ENCODE data around the gene HIP1. TPM values are rescaled to one million over a fixed set of nuclear protein-coding genes. Genes with fewer than 3 reads are reported as not detected.

HIP1 gene
- total and polyA plus RNA-seq, 2 of the 13 experiments (the other 11 are each of a cell fraction or from before 2014, with no cell fraction given): 4.5 to 6.2 TPM

- no peaks in the 10 kb centered on the region for H3K79me2 ChIP-seq (ENCODE audit: insufficient read depth, low read length)
- ATAC-seq (no peak), DNase-seq (ENCODE audit: low spot score) (no peak), FAIRE-seq (no peak)
- H3K9ac ChIP-seq (ENCODE audit: insufficient read depth, low read depth, low read length): no peak overlapping the region
- peaks cover 0 to 2% of the 10 kb centered on the region in 2 experiments; a peak in 1 of 5 replicates for H3K36me3 ChIP-seq (replicated peaks in 1 of 2; ENCODE audit: control insufficient read depth in 1 of 2, insufficient read depth in 2 of 2, low read length in 2 of 2)
- H3K27me3 ChIP-seq (ENCODE audit: control insufficient read depth in 1 of 2, insufficient read depth in 2 of 2, low read length in 2 of 2): no peaks in the 10 kb centered on the region
- CTCF ChIA-PET (ENCODE audit: low intra/inter-chr PET ratio, low total read pairs): no interaction called here
- BruUV-seq (replicated peaks): no TSS peak
- H4K20me1 ChIP-seq (ENCODE audit: insufficient read depth, low read length): no peaks in the 10 kb centered on the region
- intact Hi-C loops (cut with micrococcal nuclease; ENCODE audit: unreplicated experiment) (no loop called here), in situ Hi-C loops (cut with HindIII; ENCODE audit: extremely low pct_ligation_motif_present, low pct_unique_long_range_greater_than_20kb) (no loop called here)
- no peak overlapping the region for H2AFZ ChIP-seq (ENCODE audit: low read length)
- peaks cover 10% of the 10 kb centered on the region; the same call in 1 of the 2 replicates for H3K4me1 ChIP-seq (ENCODE audit: insufficient read depth, low read length)
- 88% methylated on average over 13 of the region's 13 CpGs for WGBS (ENCODE audit: low lambda C conversion rate)
- no peak overlapping the region for H3K27ac ChIP-seq (ENCODE audit: extremely low read length, insufficient read depth, low read length)
- POLR2A ChIA-PET: no interaction called here
- no peak overlapping the region for H3K4me3 ChIP-seq (replicated peaks in 1 of 3; ENCODE audit: insufficient read depth in 1 of 3, low read depth in 2 of 3, low read length in 3 of 3)
- H3K4me2 ChIP-seq (ENCODE audit: low read depth, low read length): no peak overlapping the region
- TF ChIP-seq THAP11 (CRISPR knock-in tag; IDR thresholded peaks at IDR 0.05) (no peak), FOXJ3 (CRISPR knock-in tag; IDR thresholded peaks at IDR 0.05; ENCODE audit: borderline replicate concordance) (no peak), ZNF383 (CRISPR knock-in tag; IDR thresholded peaks at IDR 0.05; ENCODE audit: borderline replicate concordance) (no peak), MIER2 (CRISPR knock-in tag; IDR thresholded peaks at IDR 0.05) (no peak), ZKSCAN8 (CRISPR knock-in tag; IDR thresholded peaks at IDR 0.05; ENCODE audit: borderline replicate concordance) (no peak), SMAD3 (CRISPR knock-in tag; IDR thresholded peaks at IDR 0.05) (no peak), CREB1 (IDR thresholded peaks at IDR 0.05) (no peak), CREB1 (CRISPR knock-in tag; IDR thresholded peaks at IDR 0.05) (no peak), ZNF280D (CRISPR knock-in tag; IDR thresholded peaks at IDR 0.05) (no peak), ZNF556 (CRISPR knock-in tag; IDR thresholded peaks at IDR 0.05; ENCODE audit: borderline replicate concordance) (no peak), ZNF616 (CRISPR knock-in tag; IDR thresholded peaks at IDR 0.05; ENCODE audit: low read depth) (no peak), PAX8 (CRISPR knock-in tag; IDR thresholded peaks at IDR 0.05; ENCODE audit: borderline replicate concordance) (no peak), ZFP90 (CRISPR knock-in tag; IDR thresholded peaks at IDR 0.05; ENCODE audit: borderline replicate concordance) (no peak), NFE2L1 (CRISPR knock-in tag; IDR thresholded peaks at IDR 0.05; ENCODE audit: borderline replicate concordance) (no peak), U2AF2 (IDR thresholded peaks at IDR 0.05; ENCODE audit: low read depth, low read length) (no peak), GATAD1 (CRISPR knock-in tag; IDR thresholded peaks at IDR 0.05) (no peak), ZNF652 (CRISPR knock-in tag; IDR thresholded peaks at IDR 0.05; ENCODE audit: borderline replicate concordance, low read depth) (no peak), TSC22D2 (CRISPR knock-in tag; IDR thresholded peaks at IDR 0.05; ENCODE audit: borderline replicate concordance) (no peak)
- TF ChIP-seq, protein P1, sequence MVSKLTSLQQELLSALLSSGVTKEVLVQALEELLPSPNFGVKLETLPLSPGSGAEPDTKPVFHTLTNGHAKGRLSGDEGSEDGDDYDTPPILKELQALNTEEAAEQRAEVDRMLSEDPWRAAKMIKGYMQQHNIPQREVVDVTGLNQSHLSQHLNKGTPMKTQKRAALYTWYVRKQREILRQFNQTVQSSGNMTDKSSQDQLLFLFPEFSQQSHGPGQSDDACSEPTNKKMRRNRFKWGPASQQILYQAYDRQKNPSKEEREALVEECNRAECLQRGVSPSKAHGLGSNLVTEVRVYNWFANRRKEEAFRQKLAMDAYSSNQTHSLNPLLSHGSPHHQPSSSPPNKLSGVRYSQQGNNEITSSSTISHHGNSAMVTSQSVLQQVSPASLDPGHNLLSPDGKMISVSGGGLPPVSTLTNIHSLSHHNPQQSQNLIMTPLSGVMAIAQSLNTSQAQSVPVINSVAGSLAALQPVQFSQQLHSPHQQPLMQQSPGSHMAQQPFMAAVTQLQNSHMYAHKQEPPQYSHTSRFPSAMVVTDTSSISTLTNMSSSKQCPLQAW (CRISPR knock-in tag; IDR thresholded peaks at IDR 0.05): no peak
- TF ChIP-seq, protein P2, sequence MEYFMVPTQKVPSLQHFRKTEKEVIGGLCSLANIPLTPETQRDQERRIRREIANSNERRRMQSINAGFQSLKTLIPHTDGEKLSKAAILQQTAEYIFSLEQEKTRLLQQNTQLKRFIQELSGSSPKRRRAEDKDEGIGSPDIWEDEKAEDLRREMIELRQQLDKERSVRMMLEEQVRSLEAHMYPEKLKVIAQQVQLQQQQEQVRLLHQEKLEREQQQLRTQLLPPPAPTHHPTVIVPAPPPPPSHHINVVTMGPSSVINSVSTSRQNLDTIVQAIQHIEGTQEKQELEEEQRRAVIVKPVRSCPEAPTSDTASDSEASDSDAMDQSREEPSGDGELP (IDR thresholded peaks at IDR 0.05; ENCODE audit: borderline replicate concordance, low read depth): no peak
- TF ChIP-seq, protein P3, sequence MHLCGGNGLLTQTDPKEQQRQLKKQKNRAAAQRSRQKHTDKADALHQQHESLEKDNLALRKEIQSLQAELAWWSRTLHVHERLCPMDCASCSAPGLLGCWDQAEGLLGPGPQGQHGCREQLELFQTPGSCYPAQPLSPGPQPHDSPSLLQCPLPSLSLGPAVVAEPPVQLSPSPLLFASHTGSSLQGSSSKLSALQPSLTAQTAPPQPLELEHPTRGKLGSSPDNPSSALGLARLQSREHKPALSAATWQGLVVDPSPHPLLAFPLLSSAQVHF (CRISPR knock-in tag; IDR thresholded peaks at IDR 0.05): no peak
- no peaks in the 10 kb centered on the region for H3K9me3 ChIP-seq (ENCODE audit: low read length)
Measured at GRCh38 chr7:75555736-75556135, 183.0 kb downstream of the HIP1 start.

All from HepG2 (cell line).